Dedifferentiated amniotic fluid mesenchymal stem cell (primary cell): ENCODE data around the gene SKA2.
"Not testable (repeated sequence)": the region's sequence is repeated elsewhere in the genome, so short reads cannot be mapped to it uniquely, and the experiment has no call there.

Source experiments
- DNase-seq: peaks from one replicate; pipeline ENCODE4 v3.0.0-alpha.2; 2016; ENCODE audit errors: extremely low spot score

The SKA2 gene

DNA sequence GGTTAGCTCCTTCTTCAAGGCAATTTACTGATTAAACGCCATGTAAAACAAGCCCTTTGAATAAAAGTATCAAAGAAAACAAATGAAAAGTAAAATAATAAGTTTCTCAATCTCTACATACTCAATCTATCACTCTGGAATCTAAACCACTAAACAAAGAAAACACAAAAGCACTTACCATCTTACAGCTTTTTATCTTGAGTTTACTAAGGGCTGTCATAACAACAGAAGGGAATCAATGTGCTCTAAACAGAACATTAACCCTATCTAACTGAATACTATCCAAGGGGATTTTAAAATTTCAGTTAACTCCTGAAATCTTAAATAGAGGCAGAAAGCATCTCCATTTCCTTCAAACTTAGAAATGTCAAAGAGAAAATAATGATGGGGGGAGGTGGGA, 3.4 kb downstream of the SKA2 start:
- DNase-seq: no peak

DNA sequence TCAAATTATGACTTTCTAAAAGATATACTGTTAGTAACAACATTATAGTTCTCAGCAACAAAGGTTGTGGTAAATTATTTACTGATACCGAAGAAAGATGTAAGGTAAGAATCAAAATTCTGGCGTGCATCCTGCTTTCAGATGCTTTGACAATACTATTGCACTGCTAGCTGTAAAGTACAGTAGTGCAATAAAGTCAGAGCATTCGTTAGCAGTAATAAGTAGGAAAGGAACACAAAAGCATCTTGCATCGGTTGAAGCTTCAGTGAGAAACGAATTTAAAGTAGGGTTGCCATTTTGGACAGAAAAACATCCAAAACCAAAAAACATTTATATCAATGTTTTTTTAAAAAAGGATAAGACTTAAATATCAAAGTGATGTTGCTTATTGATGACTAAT, 4.0 kb downstream of the SKA2 start:
- no peak for DNase-seq

DNA sequence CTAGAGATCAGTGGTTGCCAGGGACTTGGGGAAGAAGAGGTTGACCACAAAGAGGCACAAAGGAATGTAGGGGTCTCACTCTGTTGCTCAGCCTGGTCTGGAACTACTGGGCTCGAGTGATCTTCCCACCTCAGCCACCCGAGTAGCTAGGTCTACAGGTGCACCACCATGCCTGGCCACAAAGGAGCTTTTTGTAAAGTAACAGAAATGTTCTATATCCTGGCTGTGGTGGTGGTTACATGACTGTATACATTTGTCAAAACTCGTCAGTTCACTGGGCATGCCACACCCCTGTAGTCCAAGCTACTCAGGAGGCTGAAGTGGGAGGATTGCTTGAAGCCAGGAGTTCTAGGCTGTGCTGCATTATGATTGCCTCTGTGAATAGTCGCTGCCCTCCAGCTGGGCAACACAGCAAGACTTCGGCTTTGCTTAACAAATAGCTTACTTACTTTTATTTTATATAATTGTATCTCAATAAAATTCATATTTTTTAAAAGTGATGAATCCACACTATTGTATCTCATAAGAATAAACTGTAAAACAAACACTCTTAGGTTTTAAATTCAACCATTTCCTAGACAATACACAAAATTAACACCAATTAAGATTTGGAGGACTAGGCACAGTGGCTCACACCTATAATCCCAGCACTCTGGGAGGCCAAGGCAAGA, 5.0 kb downstream of the SKA2 start:
- DNase-seq: no peak

DNA sequence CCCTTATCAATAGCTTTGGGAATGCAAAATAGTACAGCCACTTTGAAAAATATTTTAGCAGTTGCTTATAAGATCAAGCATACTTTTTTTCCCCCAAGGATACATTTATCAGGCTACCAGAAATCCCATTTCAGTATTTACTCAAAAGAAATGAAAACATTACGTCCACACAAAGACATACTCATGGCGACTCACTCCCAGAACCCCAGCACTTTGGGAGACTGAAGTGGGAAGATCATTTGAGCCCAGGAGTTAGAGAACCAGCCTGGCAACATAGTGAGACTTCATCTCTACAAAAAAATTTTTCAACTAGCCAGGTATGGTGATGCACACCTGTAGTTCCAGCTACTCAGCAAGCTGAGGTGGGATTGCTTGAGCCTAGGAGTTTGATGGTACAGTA, 5.9 kb downstream of the SKA2 start:
- DNase-seq: no peak

DNA sequence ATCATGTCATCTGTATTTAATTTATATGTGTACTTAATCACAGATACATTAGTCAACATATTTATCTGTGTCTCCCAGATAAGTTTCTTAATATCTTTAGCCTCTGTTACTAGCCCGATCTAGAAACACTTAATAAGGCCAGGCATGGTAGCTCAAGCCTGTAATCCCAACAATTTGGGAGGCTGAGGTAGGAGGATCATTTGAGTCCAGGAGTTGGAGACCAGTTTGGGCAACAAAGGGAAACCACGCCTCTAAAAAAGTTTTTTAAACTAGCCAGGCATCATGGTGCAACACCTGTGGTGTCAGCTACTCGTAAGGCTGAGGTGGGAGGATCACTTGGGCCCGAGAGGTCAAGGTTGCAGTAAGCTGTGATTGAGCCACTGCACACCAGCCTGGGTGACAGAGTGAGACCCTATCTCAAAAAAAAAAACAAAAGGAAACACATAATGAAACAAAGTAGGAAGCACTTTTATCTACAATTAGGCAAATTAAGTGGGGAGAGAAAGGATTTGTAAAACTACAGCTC, 9.4 kb downstream of the SKA2 start:
- no peak for DNase-seq

DNA sequence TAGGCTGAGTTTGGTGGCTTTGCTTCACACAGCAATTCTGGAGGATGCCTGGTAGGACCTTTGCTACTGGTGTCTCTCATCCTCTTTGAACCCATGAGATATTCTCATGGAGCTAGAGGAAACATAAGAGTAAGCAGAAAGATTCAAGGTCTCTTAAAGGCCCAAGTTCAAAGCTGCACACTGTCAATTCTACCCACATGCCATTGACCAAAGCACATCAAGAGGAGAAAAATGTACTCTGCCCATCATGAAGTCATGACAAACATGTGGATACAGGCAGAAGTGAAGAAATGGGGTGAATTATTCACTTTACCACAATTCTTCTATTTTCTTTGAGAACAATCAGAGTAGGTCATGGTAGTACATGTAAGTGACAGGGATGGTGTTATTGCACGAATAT, 13.1 kb downstream of the SKA2 start:
- no peak for DNase-seq

DNA sequence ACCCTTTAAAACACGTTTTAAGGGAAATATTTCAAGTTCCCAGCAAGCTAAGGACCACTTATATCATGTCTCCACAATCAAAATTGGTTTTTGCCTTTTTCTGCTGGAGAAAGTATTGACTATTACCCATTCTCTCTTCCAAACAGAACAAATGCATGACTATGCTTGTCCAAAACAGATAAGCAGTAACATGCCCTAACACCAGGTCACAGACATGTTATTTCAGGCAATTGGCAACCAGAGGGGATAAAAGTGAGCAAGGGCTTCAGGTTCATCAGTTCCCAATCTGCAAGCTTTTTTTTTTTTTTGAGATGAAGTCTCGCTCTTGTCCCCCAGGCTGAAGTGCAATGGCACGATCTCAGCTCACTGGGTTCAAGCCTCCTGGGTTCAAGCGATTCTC, 15.0 kb downstream of the SKA2 start:
- DNase-seq: no peak

DNA sequence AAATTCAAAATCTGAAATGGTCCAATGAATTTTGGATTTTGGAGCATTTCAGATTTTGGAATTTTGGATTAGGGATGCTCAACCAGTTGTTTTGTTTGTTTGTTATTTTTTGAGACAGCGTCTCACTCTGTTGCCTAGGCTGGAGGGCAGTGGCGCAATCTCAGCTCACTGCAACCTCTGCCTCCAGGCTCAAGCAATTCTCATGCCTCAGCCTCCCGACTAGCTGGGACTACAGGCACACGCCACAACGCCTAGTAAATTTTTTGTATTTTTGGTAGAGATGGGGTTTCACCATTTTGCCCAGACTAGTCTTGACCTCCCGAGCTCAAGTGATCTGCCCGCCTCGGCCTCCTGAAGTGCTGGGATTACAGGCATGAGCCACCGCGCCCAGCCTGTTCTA, 16.6 kb downstream of the SKA2 start:
- not testable (repeated sequence) for DNase-seq

DNA sequence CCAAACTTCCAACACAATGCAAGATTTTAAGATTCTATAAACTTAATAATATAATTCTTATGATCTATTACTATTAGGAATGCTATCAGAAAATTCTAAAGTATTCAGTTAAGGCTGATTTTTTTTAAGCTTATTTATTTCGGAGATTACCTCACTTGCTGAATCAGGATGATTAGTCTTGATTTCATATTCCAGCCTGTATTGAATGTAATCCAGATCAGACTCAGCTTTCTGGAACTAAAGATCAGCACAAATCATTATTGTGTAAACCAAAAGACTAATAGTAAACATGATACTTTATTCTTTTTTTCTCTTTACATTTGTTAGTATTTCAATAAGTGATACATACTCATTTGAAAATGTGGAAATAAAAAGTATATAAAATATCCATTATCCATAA, 23.9 kb downstream of the SKA2 start:
- DNase-seq: no peak

DNA sequence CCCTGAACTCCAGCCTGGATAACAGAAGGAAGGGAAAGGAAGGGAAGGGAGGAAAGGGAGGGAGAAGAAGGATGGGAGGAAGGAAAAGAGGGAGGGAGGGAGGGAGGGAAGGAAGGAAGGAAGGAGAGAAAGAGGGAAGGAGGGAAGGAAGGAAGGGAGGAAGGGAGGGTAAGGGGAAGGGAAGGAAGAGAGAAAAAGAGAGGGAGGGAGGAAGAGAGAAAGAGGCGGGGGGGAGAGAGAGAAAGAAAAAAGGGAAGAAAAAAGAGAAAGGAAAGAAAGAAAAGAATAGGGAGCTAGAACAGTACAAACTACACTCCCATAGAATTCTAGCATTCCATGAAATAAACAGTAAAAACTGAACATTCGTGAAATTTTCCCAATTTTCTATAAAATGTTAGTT, 25.2 kb downstream of the SKA2 start:
- DNase-seq: no peak

DNA sequence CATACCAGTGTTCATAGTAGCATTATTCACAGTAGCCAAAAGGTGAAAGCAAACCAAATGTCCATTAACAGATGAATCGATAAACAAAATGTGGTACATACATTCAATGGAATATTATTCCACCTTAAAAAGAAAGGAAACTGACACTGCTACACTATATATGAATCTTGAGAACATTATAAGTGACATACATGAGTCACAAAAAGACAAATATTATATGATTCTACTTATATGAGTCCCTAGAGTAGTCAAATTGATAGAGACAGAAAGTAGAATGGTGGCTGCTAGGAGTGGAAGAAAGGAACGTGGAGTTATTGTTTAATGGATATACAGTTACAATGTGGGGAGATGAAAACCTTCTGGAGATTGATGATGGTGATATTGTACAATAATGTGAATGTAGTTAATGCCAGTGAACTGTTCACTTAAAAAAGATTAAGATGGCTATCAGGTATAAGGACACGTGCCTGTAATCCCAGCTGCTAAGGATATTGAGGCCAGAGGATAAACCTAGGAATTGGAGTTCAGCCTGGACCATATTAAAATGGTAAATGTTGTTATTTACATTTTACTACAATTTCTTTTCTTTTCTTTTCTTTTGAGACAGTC, 28.1 kb downstream of the SKA2 start:
- no peak for DNase-seq

DNA sequence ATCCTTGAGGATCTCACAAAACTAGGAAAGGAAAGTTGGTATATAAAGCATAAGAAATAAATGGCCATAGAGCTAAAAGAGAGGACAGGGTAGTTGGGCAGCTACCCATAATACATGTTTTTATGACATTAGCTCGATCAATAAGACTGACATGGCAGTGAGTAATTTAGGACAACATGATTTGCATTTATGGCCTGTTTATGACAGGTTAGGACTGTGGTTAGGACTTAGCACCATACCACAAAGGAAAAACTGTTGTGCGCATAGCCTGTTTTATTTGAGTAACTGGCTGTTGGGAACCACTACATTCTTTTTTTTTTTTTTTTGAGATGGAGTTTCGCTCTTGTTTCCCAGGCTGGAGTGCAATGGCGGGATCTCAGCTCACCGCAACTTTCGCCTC, 30.3 kb downstream of the SKA2 start:
- DNase-seq: no peak

DNA sequence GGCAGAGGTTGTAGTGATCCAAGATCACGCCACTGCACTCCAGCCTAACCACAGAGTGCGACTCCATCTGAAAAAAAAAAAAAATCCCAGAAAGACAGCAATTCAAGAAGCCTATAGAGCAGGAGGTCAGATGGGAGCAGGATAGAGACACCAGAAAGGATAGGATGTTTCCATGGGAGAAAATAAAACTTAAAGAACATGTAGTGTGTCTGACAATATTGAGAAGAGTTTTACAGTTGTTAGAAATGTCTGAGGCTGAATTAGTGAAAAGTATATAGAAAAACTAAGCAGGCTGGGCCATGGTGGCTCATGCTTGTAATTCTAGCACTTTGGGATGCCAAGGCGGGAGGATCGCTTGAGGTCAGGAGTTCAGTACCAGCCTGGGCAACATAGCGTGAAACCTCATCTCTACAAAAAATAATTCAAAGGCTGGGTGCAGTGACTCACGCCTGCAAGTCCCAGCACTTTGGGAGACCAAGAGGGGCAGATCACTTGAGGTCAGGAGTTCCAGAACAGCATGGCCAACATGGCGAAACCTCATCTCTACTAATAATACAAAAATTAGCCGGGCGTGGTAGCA, 33.0 kb downstream of the SKA2 start:
- no peak for DNase-seq

DNA sequence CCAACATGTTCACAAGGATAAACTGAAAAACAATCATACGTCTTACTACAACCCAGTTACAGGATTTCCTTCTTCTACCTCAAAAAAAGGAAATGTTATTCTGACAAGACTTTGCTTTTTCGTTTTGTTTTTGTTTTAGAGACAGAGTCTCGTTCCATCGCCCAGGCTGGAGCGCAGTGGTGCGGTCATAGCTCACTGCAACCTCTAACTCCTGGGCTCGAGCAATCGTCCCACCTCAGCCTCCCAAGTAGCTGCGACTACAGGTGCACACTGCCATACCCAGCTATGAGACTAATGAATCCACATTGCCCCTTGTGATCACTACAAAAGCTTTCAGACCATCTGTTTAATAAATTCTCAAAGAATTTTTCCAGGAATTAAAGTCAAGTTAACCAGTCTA, 39.5 kb downstream of the SKA2 start:
- no peak for DNase-seq

DNA sequence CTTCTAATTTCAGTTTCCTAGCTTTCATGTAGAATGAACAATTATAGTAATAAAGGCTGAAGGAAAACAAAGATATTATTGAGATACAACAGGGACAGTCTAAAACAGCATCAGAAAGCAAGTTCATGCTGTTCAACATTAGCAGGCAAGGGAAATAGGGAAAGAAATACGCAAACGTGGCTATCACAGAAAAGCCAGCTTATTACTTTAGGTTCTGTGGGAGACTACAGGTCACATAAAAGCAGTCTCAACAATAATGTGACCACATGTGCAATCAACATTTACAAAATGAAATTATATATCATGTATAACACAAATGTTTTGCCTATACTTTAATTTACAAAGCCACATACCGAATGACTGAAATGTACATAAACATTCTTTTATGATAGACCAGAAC, 43.4 kb downstream of the SKA2 start:
- no peak for DNase-seq

DNA sequence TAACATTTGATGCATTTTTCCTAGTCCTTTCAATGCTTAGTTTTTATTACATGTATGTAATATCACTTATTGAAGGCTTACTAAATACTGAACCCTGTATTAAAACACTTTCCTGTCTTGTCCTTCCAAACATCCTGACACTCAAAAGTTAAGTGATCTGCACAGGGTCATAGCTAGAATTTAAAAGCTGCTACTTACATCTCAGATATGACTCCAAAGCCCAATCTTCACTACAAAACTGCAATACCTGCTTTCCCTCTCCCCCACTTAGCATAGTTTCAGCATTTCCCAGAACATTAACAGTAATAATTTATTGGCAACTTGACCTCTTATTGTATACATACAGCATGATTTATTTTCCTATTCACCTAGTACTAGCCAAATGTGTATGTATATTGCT, 44.0 kb downstream of the SKA2 start:
- no peak for DNase-seq

DNA sequence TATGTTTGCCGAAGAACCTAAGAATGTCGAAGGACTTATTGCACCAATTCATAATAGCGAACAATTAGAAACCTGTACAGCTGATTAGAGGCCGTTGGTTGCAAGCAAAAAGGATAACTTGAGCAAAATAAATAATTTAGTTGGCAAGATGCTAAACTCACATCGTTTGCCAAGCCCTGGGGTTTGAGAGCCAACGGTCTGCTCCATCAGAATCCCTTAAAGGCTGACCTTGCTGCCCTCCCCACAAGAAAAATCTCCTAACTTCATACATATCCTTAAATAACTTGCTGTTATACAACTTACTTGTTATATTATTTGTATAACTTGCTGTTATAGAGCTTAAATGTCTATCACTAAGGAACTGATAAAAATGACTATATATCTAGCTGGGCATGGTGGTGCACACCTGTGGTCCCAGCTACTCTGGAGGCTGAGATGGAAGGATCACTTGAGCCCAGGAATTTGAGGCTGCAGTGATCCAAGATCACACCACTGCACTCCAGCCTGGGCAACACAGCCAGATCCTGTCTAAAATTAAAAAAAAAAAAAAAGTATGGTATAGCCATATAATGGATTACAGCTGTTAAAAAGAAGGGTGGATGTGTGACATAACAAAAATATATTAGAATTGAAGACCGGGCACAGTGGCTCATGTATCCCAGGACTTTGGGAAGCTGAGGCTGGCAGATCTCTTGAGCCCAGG, 46.4 kb downstream of the SKA2 start:
- DNase-seq: no peak

DNA sequence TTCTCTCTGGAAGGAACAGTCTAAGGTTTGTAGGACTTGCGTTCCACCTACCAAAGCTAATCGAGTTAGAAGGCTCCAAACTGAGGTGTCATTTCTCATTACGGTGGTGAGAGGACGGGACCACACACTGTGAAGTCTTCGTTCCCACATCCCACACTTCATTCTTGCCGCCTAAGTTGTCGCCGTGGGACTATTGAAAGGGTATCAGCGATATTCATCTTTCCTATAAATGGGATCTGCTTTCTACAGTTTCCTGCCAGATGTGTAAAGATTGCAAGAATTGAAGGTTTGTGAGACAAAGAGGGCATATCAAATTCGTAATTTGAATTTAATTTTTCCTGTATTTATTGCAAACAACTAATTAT, 47.7 kb downstream of the SKA2 start:
- DNase-seq: no peak

DNA sequence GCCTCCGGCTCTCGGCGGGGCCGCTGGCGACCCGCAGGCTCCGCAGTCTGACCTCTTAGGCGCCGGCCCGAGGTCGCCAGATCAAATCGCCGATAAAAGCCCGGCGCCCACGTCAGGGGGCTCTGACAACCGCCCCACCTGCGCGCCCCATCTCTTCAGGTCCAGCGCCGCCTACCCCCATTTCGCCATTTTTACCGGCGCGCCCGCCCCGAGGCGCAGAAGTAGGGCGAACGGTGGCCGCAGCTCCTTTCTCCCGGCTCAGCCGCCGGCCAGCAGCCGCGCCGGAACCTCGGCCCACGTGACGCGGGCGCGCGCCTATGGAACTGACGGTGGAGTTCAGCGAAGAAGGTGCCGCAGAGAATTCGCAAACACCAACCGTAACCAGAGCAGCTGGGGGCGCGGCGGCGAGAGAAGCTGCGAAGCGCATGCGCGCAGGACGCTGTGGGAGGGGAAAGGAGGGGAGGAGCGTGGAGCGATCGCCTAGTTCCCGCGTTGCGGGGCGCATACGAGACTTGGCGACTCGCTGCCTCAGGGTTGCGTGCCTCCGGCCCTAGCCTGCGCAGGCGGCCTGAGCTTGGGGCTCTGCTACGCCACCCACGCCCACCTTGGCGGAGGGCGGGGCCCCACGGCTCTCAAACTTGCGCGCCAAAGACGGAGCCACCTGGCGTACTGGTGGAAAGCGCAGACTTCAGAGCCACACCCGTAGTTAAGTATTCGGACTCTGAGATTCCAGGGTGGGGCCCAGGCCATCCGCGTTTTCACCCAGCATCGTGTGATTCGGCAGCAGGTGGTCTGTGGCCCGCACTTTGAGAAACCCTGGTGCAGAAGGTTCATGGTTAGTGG, 48.3 kb downstream of the SKA2 start, which contains the start of gene TRIM37:
TSS of gene TRIM37 (minus strand) at position 418 of the 843 bp plus-strand sequence. CDS start 419 bp downstream, outside the sequence.
- DNase-seq: peak; percentile 97

DNA sequence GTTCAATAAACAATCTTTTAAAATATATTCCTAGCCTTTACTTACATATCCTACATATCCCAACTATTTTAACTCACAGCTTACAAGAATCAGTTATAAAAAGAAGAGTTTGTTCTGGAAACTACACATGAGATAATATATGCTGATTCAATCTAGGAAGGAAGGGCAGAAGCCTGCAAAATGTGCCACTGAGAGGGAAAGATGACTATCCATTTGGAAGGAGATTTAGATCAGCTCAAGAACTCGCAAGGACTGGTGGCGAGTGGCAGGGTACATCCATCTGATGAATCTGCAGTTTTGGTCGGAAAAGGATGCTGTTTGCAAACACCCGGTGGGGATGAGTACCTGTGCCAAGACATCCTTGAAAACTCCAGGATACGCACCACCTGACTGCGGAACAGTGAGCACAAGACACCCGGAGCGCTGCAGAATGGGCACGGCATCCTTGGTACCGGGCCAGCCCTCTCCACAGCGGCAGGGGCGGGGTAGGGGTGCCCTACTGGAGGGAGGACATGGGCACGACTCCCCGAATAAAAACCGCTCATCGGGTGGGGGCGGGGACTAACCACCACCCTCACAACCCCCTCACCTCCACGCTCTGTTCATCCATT, 49.0 kb downstream of the SKA2 start:
- DNase-seq: peak; percentile 24

DNA sequence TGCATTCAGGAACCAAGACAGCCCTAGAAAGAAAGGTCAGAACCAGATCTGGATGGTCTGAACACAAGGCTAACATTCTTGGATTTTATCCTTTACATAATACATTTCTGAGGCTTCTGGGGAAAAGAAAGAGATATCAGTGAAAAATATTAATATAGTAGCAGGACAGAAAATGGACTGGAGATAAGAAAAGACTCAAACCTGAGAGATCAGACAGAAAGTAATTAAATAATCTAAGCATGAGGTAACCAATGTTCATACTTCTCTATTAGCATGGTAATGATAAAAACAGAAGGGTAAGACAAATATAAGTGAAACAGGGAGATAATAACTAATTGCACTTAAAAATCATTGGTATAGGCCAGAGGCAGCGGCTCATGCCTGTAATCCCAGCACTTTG, 53.8 kb downstream of the SKA2 start:
- DNase-seq: no peak
